IPS-15b (cell line): ENCODE results near the gene ZNF219.

Source experiments
- H3K27me3 ChIP-seq: one replicate; pipeline ENCODE4 v1.6.1; 2013; ENCODE audit warnings: low read length; ENCODE audit not compliant: control insufficient read depth, insufficient read depth
- H3K36me3 ChIP-seq: one replicate; pipeline ENCODE4 v1.6.1; 2013; ENCODE audit warnings: low read length; ENCODE audit not compliant: control insufficient read depth, insufficient read depth
- H3K4me1 ChIP-seq: one replicate; pipeline ENCODE4 v1.6.1; 2013; ENCODE audit warnings: mild to moderate bottlenecking, low read length; ENCODE audit not compliant: control insufficient read depth, insufficient read depth
- H3K4me3 ChIP-seq: one replicate; pipeline ENCODE4 v1.5.1; 2013; ENCODE audit warnings: low read depth, low read length
- H3K9ac ChIP-seq: one replicate; pipeline ENCODE4 v1.6.1; 2013; ENCODE audit warnings: low read depth, mild to moderate bottlenecking, low read length
- H3K9me3 ChIP-seq: one replicate; pipeline ENCODE4 v1.6.1; 2013; ENCODE audit warnings: mild to moderate bottlenecking, low read length; ENCODE audit not compliant: control insufficient read depth, insufficient read depth

Gene ZNF219

GRCh38 chr14:21070610-21071224 lies 27.7 kb downstream of the ZNF219 start:
- Histone ChIP-seq H3K36me3 (peaks cover 6% of the 10 kb centered on the region), H3K9me3 (no peaks in the 10 kb centered on the region), H3K4me1 (peaks cover 8% of the 10 kb centered on the region)

GRCh38 chr14:21070083-21070609 lies 28.3 kb downstream of the ZNF219 start, which contains the start of gene ARHGEF40:
TSS of gene ARHGEF40 (plus strand) at chr14:21070304. CDS start at chr14:21070397, 93 bp downstream.
- peaks cover 4% of the 10 kb centered on the region for H3K36me3 ChIP-seq
- no peaks in the 10 kb centered on the region for H3K9me3 ChIP-seq
- peaks cover 39% of the 10 kb centered on the region for H3K27me3 ChIP-seq
- H3K9ac ChIP-seq, result peak within 1 kb of the TSS; percentile 71
- peak within 1 kb of the TSS; percentile 84 for H3K4me3 ChIP-seq
- H3K4me1 ChIP-seq, result peaks cover 8% of the 10 kb centered on the region

More at GRCh38 chr14:21070610-21071224, 27.7 kb downstream of the ZNF219 start:
- H3K4me3 ChIP-seq, result peak overlapping the region; percentile 84
- H3K27me3 ChIP-seq, result peaks cover 39% of the 10 kb centered on the region
- peak overlapping the region; percentile 71 for H3K9ac ChIP-seq

- Histone ChIP-seq H3K9me3 (no peaks in the 10 kb centered on the region), H3K4me3 (peak overlapping the region; percentile 84), H3K4me1 (peaks cover 8% of the 10 kb centered on the region), H3K9ac (peak overlapping the region; percentile 60), H3K27me3 (peaks cover 39% of the 10 kb centered on the region), H3K36me3 (no peaks in the 10 kb centered on the region)
Observed at GRCh38 chr14:21069388-21070082, 28.9 kb downstream of the ZNF219 start.

- no peaks in the 10 kb centered on the region for H3K36me3 ChIP-seq
- peaks cover 8% of the 10 kb centered on the region for H3K4me1 ChIP-seq
- peak overlapping the region; percentile 84 for H3K4me3 ChIP-seq
- peaks cover 39% of the 10 kb centered on the region for H3K27me3 ChIP-seq
- peak overlapping the region; percentile 60 for H3K9ac ChIP-seq
- no peaks in the 10 kb centered on the region for H3K9me3 ChIP-seq
Observed at GRCh38 chr14:21068521-21069387, 29.7 kb downstream of the ZNF219 start.

GRCh38 chr14:21066882-21067502 lies 31.5 kb downstream of the ZNF219 start:
- peaks cover 2% of the 10 kb centered on the region for H3K4me1 ChIP-seq
- H3K9me3 ChIP-seq, result no peaks in the 10 kb centered on the region
- no peak overlapping the region for H3K4me3 ChIP-seq
- no peak overlapping the region for H3K9ac ChIP-seq
- H3K27me3 ChIP-seq, result peaks cover 25% of the 10 kb centered on the region
- H3K36me3 ChIP-seq, result no peaks in the 10 kb centered on the region

- H3K9me3 ChIP-seq, result no peaks in the 10 kb centered on the region
- no peaks in the 10 kb centered on the region for H3K36me3 ChIP-seq
- H3K9ac ChIP-seq, result no peak overlapping the region
- no peak overlapping the region for H3K4me3 ChIP-seq
- H3K27me3 ChIP-seq, result peaks cover 18% of the 10 kb centered on the region
- no peaks in the 10 kb centered on the region for H3K4me1 ChIP-seq
Observed at GRCh38 chr14:21063479-21063878, 35.0 kb downstream of the ZNF219 start.

- Histone ChIP-seq H3K4me1 (no peaks in the 10 kb centered on the region), H3K9me3 (no peaks in the 10 kb centered on the region), H3K36me3 (no peaks in the 10 kb centered on the region), H3K9ac (no peak overlapping the region), H3K27me3 (peaks cover 5% of the 10 kb centered on the region), H3K4me3 (no peak overlapping the region)
Observed at GRCh38 chr14:21061347-21061668, 37.1 kb downstream of the ZNF219 start.

- no peak overlapping the region for H3K4me3 ChIP-seq
- no peaks in the 10 kb centered on the region for H3K36me3 ChIP-seq
- H3K9ac ChIP-seq, result no peak overlapping the region
- no peaks in the 10 kb centered on the region for H3K4me1 ChIP-seq
- H3K27me3 ChIP-seq, result peaks cover 3% of the 10 kb centered on the region
- H3K9me3 ChIP-seq, result no peaks in the 10 kb centered on the region
Observed at GRCh38 chr14:21060614-21061346, 37.7 kb downstream of the ZNF219 start.

GRCh38 chr14:21059842-21060613 lies 38.4 kb downstream of the ZNF219 start:
- Histone ChIP-seq H3K36me3 (no peaks in the 10 kb centered on the region), H3K9ac (no peak overlapping the region), H3K9me3 (no peaks in the 10 kb centered on the region), H3K4me3 (no peak overlapping the region), H3K27me3 (peaks cover 3% of the 10 kb centered on the region), H3K4me1 (no peaks in the 10 kb centered on the region)

GRCh38 chr14:21058903-21059302 lies 39.6 kb downstream of the ZNF219 start:
- Histone ChIP-seq H3K36me3 (no peaks in the 10 kb centered on the region), H3K4me3 (no peak overlapping the region), H3K9me3 (no peaks in the 10 kb centered on the region), H3K9ac (no peak overlapping the region), H3K4me1 (no peaks in the 10 kb centered on the region), H3K27me3 (peaks cover 3% of the 10 kb centered on the region)
